22Rv1 (cell line): ENCODE measurements around the gene AASS.

Experiments used
- CTCF ChIP-seq: fragments of 450-650 bp; IDR thresholded peaks from 2 replicates; pipeline ENCODE4 v1.5.1; 2017; ENCODE audit warnings: mild to moderate bottlenecking
- ZFX ChIP-seq: fragments of 450-650 bp; IDR thresholded peaks from 2 replicates; pipeline ENCODE4 v1.6.1; 2017; ENCODE audit warnings: antibody characterized with exemption, borderline replicate concordance

GRCh38 chr7:122068046-122068445 lies 76.0 kb downstream of the AASS start:
- TF ChIP-seq CTCF = no peak
- no peak for TF ChIP-seq ZFX
